HepG2 (cell line): ENCODE data around the gene CHST6. TPM values are rescaled to one million over a fixed set of nuclear protein-coding genes. Genes with fewer than 3 reads are reported as not detected.

Experiments
- DMAP1 ChIP-seq: IDR thresholded peaks from 2 replicates; pipeline ENCODE4 v1.6.1; 2016
- FOSL1 ChIP-seq: sonication (generic); formaldehyde crosslinking; IDR thresholded peaks from 2 replicates; pipeline ENCODE4 v1.9.0; 2021; ENCODE audit warnings: missing genetic modification reagents, borderline replicate concordance
- KDM5A ChIP-seq: fragments of 200-600 bp; sonication (generic); IDR thresholded peaks from 2 replicates; pipeline ENCODE4 v1.7.0; 2018; ENCODE audit warnings: antibody characterized with exemption, mild to moderate bottlenecking, low read length, borderline replicate concordance
- KMT2A ChIP-seq: sonication (generic); formaldehyde crosslinking; IDR thresholded peaks from 2 replicates; pipeline ENCODE4 v1.4.0; 2020; ENCODE audit warnings: missing genetic modification reagents
- MATR3 ChIP-seq: sonication (generic); formaldehyde crosslinking; IDR thresholded peaks from 2 replicates; pipeline ENCODE4 v1.4.0; 2020; ENCODE audit warnings: missing genetic modification reagents
- NPAS2 ChIP-seq: sonication (generic); formaldehyde crosslinking; IDR thresholded peaks from 2 replicates; pipeline ENCODE4 v1.8.0; 2022; ENCODE audit warnings: mild to moderate bottlenecking, missing genetic modification reagents, borderline replicate concordance
- ONECUT2 ChIP-seq: sonication (generic); formaldehyde crosslinking; IDR thresholded peaks from 2 replicates; pipeline ENCODE4 v1.4.0; 2020; ENCODE audit warnings: missing genetic modification reagents
- PCBP1 ChIP-seq: fragments of 200-400 bp; formaldehyde crosslinking; IDR thresholded peaks from 2 replicates; pipeline ENCODE4 v1.6.1; 2017; ENCODE audit warnings: mild to moderate bottlenecking, low read depth, low read length, borderline replicate concordance
- POGZ ChIP-seq: sonication (generic); formaldehyde crosslinking; IDR thresholded peaks from 2 replicates; pipeline ENCODE4 v1.4.0; 2020; ENCODE audit warnings: mild to moderate bottlenecking, missing genetic modification reagents
- RCOR2 ChIP-seq: IDR thresholded peaks from 2 replicates; pipeline ENCODE4 v1.6.1; 2016; ENCODE audit warnings: missing biosample characterization, missing genetic modification reagents
- ZFP36 ChIP-seq: fragments of 150-350 bp; IDR thresholded peaks from 2 replicates; pipeline ENCODE4 v1.6.1; 2018; ENCODE audit warnings: borderline replicate concordance, low read length, low read depth; ENCODE audit not compliant: partially characterized antibody
- ZNF10 ChIP-seq: sonication (generic); formaldehyde crosslinking; IDR thresholded peaks from 2 replicates; pipeline ENCODE4 v1.4.0; 2020; ENCODE audit warnings: mild to moderate bottlenecking, low read depth, missing genetic modification reagents, borderline replicate concordance
- ZNF343 ChIP-seq: sonication (generic); formaldehyde crosslinking; IDR thresholded peaks from 2 replicates; pipeline ENCODE4 v1.4.0; 2020; ENCODE audit warnings: mild to moderate bottlenecking, missing genetic modification reagents
- ZNF615 ChIP-seq: sonication (generic); formaldehyde crosslinking; IDR thresholded peaks from 2 replicates; pipeline ENCODE4 v1.5.0; 2020; ENCODE audit warnings: mild to moderate bottlenecking, missing genetic modification reagents, borderline replicate concordance
- ZNF674 ChIP-seq: sonication (generic); formaldehyde crosslinking; IDR thresholded peaks from 2 replicates; pipeline ENCODE4 v1.5.0; 2020; ENCODE audit warnings: low read depth, mild to moderate bottlenecking, missing genetic modification reagents
- polyA plus RNA-seq, 8 experiments: library from polyadenylated mRNA; depleted of rRNA in 3 of 8; stranded (reverse) in 7 of 8; unstranded in 1 of 8; fragments of >200 nt; fragmentation: Illumina TruSeq in 4 of 8; extraction: Trizol in 4 of 8; gene quantifications; 2 replicates each; pipeline versions ENCODE4 v1.2.1 to v1.2.3, GENCODE V29; 2011 to 2016; ENCODE audit warnings: low read depth in 4 of 8, missing spikeins in 1 of 8, mixed read lengths in 1 of 8; ENCODE audit not compliant: insufficient read depth in 1 of 8
- total RNA-seq, 5 experiments: library from RNA; depleted of rRNA; stranded (reverse); fragments of >200 nt; fragmentation: Illumina TruSeq; extraction: Trizol; gene quantifications; 2 replicates each; pipeline ENCODE4 v1.2.3, GENCODE V29; 2016; ENCODE audit warnings: low read depth in 1 of 5
- TF ChIP-seq, protein P1 (sequence below): sonication (generic); formaldehyde crosslinking; IDR thresholded peaks from 2 replicates; pipeline ENCODE4 v1.4.0; 2020; ENCODE audit warnings: missing genetic modification reagents
- TF ChIP-seq, protein P2 (sequence below): sonication (generic); formaldehyde crosslinking; IDR thresholded peaks from 2 replicates; pipeline ENCODE4 v1.4.0; 2020; ENCODE audit warnings: missing genetic modification reagents; ENCODE audit errors: not compliant biosample characterization
- TF ChIP-seq, protein P3 (sequence below): conservative IDR thresholded peaks from 2 replicates; pipeline ENCODE4 v1.6.1; 2018; ENCODE audit warnings: missing genetic modification reagents
- TF ChIP-seq, protein P4 (sequence below): sonication (generic); formaldehyde crosslinking; IDR thresholded peaks from 2 replicates; pipeline ENCODE4 v1.5.0; 2020; ENCODE audit warnings: mild to moderate bottlenecking, missing genetic modification reagents, moderate library complexity

Gene CHST6
- total and polyA plus RNA-seq, 2 of the 13 experiments (the other 11 are each of a cell fraction or from before 2014, with no cell fraction given) = 0.18 to 0.91 TPM

DNA sequence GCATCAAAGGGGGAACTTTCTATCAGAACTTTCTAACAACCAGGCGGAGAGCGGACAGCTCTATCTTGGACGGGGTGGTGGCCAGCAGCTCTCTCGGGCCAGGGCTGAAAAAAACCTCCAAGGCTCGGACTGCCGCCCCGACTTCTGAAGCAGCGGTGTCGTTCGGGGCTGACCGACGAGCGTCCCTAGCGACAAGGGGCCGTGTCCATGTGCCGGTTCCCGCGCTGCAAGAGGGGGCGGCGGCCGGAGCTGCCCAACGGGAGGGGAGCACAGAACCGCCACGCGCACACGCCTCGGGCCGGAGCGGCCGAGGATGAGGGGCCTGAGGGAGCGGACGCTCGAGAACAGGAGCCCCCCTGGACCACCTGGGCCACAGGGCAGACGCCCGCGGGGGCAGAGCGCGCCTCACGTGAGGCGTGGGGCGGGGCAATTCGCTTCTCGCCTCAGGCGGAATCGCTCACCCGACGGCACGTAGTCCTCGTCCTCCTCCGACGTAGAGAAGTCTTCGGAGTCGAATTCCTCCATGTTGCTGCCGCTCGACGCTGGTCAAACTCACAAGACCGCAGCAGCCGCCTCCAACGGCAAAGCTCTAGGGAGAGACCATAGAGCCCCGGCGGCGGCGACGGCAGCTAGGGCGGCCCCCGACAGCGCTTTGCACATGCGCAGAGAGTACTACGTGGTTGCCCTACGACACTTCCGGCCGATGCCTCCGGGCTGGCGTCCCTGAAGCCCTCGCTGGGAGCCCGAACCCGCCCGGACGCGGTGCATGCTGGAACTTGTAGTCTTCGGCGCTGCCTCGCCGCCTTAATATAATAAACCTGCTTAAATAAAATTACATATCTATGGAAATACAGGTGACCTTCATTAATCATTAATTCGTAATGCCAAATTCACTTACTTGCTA lies 62.2 kb downstream of the CHST6 start, which contains the start of gene CFDP1 (continued):
- peak; percentile 54; the same call in 1 of the 2 replicates for TF ChIP-seq PCBP1
- peak; percentile 28 for TF ChIP-seq ZFP36
- no peak for TF ChIP-seq ZNF10
- TF ChIP-seq RCOR2 (CRISPR knock-in tag) = peak; percentile 76
- TF ChIP-seq, protein P1, sequence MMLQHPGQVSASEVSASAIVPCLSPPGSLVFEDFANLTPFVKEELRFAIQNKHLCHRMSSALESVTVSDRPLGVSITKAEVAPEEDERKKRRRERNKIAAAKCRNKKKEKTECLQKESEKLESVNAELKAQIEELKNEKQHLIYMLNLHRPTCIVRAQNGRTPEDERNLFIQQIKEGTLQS = no peak; the same call in 1 of the 2 replicates
- peak; percentile 65 for TF ChIP-seq KDM5A
- TF ChIP-seq, protein P2, sequence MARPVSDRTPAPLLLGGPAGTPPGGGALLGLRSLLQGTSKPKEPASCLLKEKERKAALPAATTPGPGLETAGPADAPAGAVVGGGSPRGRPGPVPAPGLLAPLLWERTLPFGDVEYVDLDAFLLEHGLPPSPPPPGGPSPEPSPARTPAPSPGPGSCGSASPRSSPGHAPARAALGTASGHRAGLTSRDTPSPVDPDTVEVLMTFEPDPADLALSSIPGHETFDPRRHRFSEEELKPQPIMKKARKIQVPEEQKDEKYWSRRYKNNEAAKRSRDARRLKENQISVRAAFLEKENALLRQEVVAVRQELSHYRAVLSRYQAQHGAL (CRISPR knock-in tag) = peak; percentile 85
- peak; percentile 32; the same call in 1 of the 2 replicates for TF ChIP-seq FOSL1 (CRISPR knock-in tag)
- TF ChIP-seq MATR3 (CRISPR knock-in tag) = no peak
- TF ChIP-seq, protein P3, sequence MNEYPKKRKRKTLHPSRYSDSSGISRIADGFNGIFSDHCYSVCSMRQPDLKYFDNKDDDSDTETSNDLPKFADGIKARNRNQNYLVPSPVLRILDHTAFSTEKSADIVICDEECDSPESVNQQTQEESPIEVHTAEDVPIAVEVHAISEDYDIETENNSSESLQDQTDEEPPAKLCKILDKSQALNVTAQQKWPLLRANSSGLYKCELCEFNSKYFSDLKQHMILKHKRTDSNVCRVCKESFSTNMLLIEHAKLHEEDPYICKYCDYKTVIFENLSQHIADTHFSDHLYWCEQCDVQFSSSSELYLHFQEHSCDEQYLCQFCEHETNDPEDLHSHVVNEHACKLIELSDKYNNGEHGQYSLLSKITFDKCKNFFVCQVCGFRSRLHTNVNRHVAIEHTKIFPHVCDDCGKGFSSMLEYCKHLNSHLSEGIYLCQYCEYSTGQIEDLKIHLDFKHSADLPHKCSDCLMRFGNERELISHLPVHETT (CRISPR knock-in tag) = peak; percentile 52
- peak; percentile 82 for TF ChIP-seq DMAP1 (CRISPR knock-in tag)
- peak; percentile 91 for TF ChIP-seq KMT2A (CRISPR knock-in tag)
- no peak; the same call in 1 of the 2 replicates for TF ChIP-seq ONECUT2 (CRISPR knock-in tag)
- peak; percentile 94 for TF ChIP-seq ZNF343 (CRISPR knock-in tag)
- TF ChIP-seq ZNF615 (CRISPR knock-in tag) = no peak
- no peak for TF ChIP-seq ZNF674 (CRISPR knock-in tag)
- no peak for TF ChIP-seq NPAS2
- peak; percentile 73 for TF ChIP-seq POGZ
- TF ChIP-seq, protein P4, sequence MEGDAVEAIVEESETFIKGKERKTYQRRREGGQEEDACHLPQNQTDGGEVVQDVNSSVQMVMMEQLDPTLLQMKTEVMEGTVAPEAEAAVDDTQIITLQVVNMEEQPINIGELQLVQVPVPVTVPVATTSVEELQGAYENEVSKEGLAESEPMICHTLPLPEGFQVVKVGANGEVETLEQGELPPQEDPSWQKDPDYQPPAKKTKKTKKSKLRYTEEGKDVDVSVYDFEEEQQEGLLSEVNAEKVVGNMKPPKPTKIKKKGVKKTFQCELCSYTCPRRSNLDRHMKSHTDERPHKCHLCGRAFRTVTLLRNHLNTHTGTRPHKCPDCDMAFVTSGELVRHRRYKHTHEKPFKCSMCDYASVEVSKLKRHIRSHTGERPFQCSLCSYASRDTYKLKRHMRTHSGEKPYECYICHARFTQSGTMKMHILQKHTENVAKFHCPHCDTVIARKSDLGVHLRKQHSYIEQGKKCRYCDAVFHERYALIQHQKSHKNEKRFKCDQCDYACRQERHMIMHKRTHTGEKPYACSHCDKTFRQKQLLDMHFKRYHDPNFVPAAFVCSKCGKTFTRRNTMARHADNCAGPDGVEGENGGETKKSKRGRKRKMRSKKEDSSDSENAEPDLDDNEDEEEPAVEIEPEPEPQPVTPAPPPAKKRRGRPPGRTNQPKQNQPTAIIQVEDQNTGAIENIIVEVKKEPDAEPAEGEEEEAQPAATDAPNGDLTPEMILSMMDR (CRISPR knock-in tag) = peak; percentile 49
